ENCODE measurements around the gene C1QL4.
A peak's percentile ranks its signal among the peaks of the same experiment; 100 is the strongest.

C1QL4 gene

DNA sequence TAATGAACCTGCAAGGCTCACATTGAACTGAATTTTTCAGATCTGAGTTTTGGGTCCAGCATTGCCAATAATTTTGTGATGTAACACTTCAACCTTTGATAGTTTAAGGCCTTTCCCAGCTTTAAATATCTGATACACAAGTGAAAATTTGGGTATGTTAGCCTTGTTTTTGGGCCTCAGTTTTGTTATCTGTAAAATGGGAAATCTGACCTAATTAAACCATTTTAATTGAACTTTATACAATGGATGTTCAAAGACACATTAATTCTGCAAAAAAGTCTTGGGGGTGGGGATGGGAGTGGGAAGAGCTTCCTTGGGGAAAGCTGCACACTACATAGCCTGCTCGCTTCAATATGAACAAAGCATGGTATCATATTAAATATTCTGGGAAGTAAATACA is 25.1 kb upstream of the C1QL4 start:
- Histone ChIP-seq H3K4me1 (ENCODE audit: insufficient read depth, low read length, severe bottlenecking) (peaks cover 6% of the 10 kb centered on the region), H3F3A (ENCODE audit: insufficient read depth, low read length) (no peaks in the 10 kb centered on the region), H3K4me2 (ENCODE audit: low read length) (no peak overlapping the region), H3K4me3 (ENCODE audit: low read depth, low read length, poor library complexity, severe bottlenecking) (no peak overlapping the region), H3K9me3 (ENCODE audit: low read length) (no peaks in the 10 kb centered on the region), H2AFZ (ENCODE audit: low read length) (no peak overlapping the region), H3K36me3 (ENCODE audit: insufficient read depth, low read length) (no peaks in the 10 kb centered on the region), H4K20me1 (ENCODE audit: insufficient read depth, low read length) (no peaks in the 10 kb centered on the region), H3K27me3 (ENCODE audit: insufficient read depth, low read length) (no peaks in the 10 kb centered on the region), H3K9ac (ENCODE audit: low read length) (no peak overlapping the region), H3K27ac (ENCODE audit: low read depth, low read length, poor library complexity, severe bottlenecking) (no peak overlapping the region), H3K79me2 (ENCODE audit: insufficient read depth, low read length) (no peaks in the 10 kb centered on the region), H3K9me2 (ENCODE audit: low read depth, low read length) (no peaks in the 10 kb centered on the region)
- TF ChIP-seq EZH2 (IDR thresholded peaks at IDR 0.05; ENCODE audit: borderline replicate concordance, low read length) = no peak
- TF ChIP-seq, protein P1, sequence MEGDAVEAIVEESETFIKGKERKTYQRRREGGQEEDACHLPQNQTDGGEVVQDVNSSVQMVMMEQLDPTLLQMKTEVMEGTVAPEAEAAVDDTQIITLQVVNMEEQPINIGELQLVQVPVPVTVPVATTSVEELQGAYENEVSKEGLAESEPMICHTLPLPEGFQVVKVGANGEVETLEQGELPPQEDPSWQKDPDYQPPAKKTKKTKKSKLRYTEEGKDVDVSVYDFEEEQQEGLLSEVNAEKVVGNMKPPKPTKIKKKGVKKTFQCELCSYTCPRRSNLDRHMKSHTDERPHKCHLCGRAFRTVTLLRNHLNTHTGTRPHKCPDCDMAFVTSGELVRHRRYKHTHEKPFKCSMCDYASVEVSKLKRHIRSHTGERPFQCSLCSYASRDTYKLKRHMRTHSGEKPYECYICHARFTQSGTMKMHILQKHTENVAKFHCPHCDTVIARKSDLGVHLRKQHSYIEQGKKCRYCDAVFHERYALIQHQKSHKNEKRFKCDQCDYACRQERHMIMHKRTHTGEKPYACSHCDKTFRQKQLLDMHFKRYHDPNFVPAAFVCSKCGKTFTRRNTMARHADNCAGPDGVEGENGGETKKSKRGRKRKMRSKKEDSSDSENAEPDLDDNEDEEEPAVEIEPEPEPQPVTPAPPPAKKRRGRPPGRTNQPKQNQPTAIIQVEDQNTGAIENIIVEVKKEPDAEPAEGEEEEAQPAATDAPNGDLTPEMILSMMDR (IDR thresholded peaks at IDR 0.05; ENCODE audit: low read length) = no peak

DNA sequence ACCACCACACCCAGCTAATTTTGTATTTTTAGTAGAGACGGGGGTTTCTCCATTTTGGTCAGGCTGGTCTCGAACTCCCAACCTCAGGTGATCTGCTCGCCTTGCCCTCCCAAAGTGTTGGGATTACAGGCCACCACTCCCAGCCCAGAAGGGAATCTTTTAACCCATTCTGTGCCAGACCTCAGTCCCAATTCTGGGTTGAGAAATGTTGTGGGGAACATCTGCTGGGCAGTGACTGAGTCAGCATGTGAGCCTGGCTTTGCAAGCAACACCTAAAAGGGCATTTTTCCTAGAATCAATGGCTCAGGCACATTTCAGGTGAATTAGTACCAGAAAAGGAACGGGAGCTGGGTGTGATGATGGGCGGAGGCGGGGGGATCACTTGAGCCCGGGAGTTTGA is 22.7 kb upstream of the C1QL4 start:
- no peaks in the 10 kb centered on the region for H3K4me1 ChIP-seq (ENCODE audit: insufficient read depth, low read length, severe bottlenecking)
- no peaks in the 10 kb centered on the region for H3K27me3 ChIP-seq (ENCODE audit: insufficient read depth, low read length)
- TF ChIP-seq EZH2 (IDR thresholded peaks at IDR 0.05; ENCODE audit: borderline replicate concordance, low read length) = no peak
- TF ChIP-seq, protein P1 (IDR thresholded peaks at IDR 0.05; ENCODE audit: low read length) = no peak
- H4K20me1 ChIP-seq (ENCODE audit: insufficient read depth, low read length) = no peaks in the 10 kb centered on the region
- H3K4me2 ChIP-seq (ENCODE audit: low read length) = no peak overlapping the region
- no peak overlapping the region for H3K9ac ChIP-seq (ENCODE audit: low read length)
- no peak overlapping the region for H2AFZ ChIP-seq (ENCODE audit: low read length)
- H3K4me3 ChIP-seq (ENCODE audit: low read depth, low read length, poor library complexity, severe bottlenecking) = no peak overlapping the region
- no peaks in the 10 kb centered on the region for H3F3A ChIP-seq (ENCODE audit: insufficient read depth, low read length)
- H3K79me2 ChIP-seq (ENCODE audit: insufficient read depth, low read length) = no peaks in the 10 kb centered on the region
- no peaks in the 10 kb centered on the region for H3K9me3 ChIP-seq (ENCODE audit: low read length)
- H3K9me2 ChIP-seq (ENCODE audit: low read depth, low read length) = no peaks in the 10 kb centered on the region
- H3K36me3 ChIP-seq (ENCODE audit: insufficient read depth, low read length) = no peaks in the 10 kb centered on the region
- H3K27ac ChIP-seq (ENCODE audit: low read depth, low read length, poor library complexity, severe bottlenecking) = no peak overlapping the region

DNA sequence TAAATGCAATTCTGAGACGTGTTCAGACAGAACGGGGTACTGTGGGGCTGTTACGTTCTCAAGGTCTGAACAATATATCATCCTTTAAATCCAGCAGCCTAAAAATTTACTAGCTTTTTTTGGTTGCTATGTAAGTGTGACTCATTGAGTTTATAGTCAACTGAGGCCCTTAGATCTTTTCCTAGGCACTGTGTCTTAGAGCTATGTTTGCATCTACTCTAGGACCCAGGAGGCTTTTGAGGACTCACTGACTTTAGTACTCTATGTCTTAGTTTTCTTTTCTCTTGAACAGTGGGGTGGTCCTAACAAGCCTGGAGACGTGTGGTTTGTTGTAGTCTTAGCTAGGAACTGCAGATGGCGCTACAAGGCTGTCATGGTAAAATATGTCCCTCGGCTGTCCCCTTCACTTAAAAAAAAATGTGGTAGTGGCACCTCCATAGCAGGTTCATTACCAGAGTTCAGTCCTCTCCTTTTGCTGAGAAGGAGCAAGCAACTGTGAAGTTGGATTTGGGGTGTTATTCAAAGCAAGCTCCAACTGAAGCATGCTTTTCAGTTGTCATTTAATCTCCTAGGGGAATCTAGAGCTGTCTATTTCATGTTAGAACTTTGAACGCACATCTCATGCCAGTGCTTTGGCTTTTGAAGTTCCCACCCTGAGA is 21.6 kb upstream of the C1QL4 start:
- Histone ChIP-seq H3K36me3 (ENCODE audit: insufficient read depth, low read length) (no peaks in the 10 kb centered on the region), H3K27me3 (ENCODE audit: insufficient read depth, low read length) (no peaks in the 10 kb centered on the region), H3K4me3 (ENCODE audit: low read depth, low read length, poor library complexity, severe bottlenecking) (no peak overlapping the region), H3K9me3 (ENCODE audit: low read length) (no peaks in the 10 kb centered on the region), H3K9ac (ENCODE audit: low read length) (no peak overlapping the region), H3K9me2 (ENCODE audit: low read depth, low read length) (no peaks in the 10 kb centered on the region), H2AFZ (ENCODE audit: low read length) (no peak overlapping the region), H3K79me2 (ENCODE audit: insufficient read depth, low read length) (no peaks in the 10 kb centered on the region), H3K27ac (ENCODE audit: low read depth, low read length, poor library complexity, severe bottlenecking) (no peak overlapping the region), H3F3A (ENCODE audit: insufficient read depth, low read length) (no peaks in the 10 kb centered on the region), H4K20me1 (ENCODE audit: insufficient read depth, low read length) (no peaks in the 10 kb centered on the region), H3K4me1 (ENCODE audit: insufficient read depth, low read length, severe bottlenecking) (no peaks in the 10 kb centered on the region), H3K4me2 (ENCODE audit: low read length) (no peak overlapping the region)
- TF ChIP-seq, protein P1 (IDR thresholded peaks at IDR 0.05; ENCODE audit: low read length) = peak; percentile 91
- no peak for TF ChIP-seq EZH2 (IDR thresholded peaks at IDR 0.05; ENCODE audit: borderline replicate concordance, low read length)

Data from OCI-LY1 (cell line).